GM10248 (cell line): ENCODE results near the gene HTRA3.

ENCODE experiments used
- CTCF ChIA-PET: fragments of 300-600 bp; sonication (Branson Sonifier 250); formaldehyde crosslinking; extraction: SDS; loops from one replicate; lab custom pipeline; 2021; ENCODE audit warnings: antibody characterized with exemption; lab: Yijun Ruan, JAX
- POLR2A ChIA-PET: fragments of 350-650 bp; sonication (Branson Sonifier 250); formaldehyde crosslinking; extraction: SDS; loops from one replicate; lab custom pipeline; 2020; ENCODE audit warnings: antibody characterized with exemption; lab: Yijun Ruan, JAX
- DNase-seq: peaks from one replicate; pipeline ENCODE4 v3.0.0; 2012; ENCODE audit errors: extremely low spot score
- CTCF ChIP-seq: IDR thresholded peaks from 2 replicates; pipeline ENCODE4 v1.5.1; 2012; ENCODE audit warnings: mild to moderate bottlenecking, low read depth; ENCODE audit errors: extremely low read depth, missing control alignments, control extremely low read depth

Gene HTRA3

DNA sequence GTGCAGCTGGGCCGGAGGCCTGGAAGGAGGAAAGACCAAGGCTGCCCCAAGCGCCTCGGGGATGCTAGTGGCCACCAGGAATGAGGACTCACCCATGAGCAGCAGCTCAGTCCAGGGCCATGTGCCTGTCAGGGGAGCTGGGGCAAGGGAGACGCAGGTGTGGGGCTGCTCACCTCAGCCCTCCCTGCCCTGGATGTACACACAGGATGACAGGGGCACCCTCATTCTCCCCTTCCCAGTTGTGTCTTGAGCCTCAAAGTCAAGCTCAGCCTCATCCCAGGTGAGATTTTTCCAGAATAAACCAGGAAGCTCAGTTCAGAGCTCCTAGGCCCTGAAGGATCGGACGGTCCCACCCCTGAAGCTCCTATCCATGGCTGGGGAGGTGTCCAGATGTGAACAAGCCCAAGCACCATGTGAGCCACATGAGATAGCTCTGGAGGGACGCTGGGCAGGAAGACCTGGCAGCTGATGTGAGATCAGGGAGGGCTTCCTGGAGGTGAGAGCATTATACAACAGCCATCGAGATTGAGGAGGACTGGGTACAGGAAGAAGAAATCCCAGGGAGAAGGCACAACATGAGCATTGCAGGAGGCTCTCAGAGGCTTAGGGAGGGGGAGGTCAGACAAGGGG is 23.0 kb downstream of the HTRA3 start:
- ChIA-PET POLR2A (no interaction called here), CTCF (interaction anchor here (1.1 to 1.6 kb wide), 5 partner anchors 8 to 626 kb away, joined by 3 to 4 read pairs (median 3); no protein-coding TSS in a partner anchor)
- no peak for TF ChIP-seq CTCF
- DNase-seq, result no peak

DNA sequence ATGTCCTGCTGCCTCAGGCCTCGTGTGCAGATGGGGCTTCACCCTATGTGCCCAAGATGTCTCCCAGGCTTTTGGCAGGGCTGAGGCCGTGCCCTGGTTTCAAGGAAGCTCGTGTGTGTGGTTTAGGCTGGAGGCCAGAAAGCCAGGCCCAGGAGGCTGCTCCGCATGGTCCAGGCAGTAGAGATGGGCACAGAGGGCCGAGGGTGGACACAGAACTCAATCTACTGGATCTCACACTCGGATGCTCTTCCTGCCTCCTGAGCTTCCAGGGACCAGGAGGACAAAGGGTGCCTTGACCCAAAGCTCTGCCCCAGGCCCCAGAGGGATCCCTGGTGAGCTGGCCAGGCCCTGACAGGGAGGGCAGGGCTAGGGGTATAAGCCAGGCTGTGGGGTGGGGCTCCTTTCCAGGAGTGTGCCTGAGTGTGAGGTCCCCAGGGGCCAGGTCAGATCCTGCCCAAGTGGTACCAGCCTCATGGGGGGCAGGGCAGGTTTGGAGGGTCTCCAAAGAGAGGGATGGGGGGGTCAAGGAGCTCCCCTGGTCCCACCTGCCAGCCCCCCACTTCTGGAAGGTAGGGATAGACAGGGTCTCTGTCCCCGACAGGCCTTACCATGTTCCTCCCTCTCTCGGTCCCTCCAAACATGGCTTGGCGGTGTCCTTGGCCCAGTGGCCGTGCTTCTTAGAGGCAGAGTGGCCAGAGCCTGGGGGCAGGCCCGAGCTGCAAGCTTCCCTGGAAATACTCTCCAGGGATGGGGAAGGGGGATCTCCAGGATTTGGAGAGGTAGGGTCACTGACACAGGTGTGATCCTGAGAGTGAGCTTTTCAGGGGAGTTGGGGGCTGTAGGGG is 23.8 kb downstream of the HTRA3 start:
- no peak for TF ChIP-seq CTCF
- ChIA-PET CTCF (interaction anchor here (1.1 to 1.6 kb wide), 5 partner anchors 8 to 625 kb away, joined by 3 to 4 read pairs (median 3); no protein-coding TSS in a partner anchor), POLR2A (no interaction called here)
- DNase-seq, result no peak

DNA sequence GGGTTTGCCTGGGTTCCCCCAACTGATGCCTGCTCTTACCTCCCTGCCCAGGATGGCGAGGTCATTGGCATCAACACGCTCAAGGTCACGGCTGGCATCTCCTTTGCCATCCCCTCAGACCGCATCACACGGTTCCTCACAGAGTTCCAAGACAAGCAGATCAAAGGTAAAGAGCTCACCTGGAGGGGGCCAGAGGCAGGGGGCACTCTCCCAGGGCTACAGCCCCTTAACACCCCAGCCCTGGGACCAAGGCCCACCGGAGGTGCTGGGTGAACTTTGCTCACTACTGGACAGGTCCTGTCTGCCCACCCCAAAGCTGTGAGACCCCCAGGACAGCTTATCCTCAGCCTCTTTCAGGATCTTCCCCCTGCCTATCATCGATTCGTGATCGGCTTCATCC is 24.5 kb downstream of the HTRA3 start:
- ChIA-PET CTCF (interaction anchor here (1.3 kb wide), 1 partner anchor 18 kb away, joined by 3 read pairs; no protein-coding TSS in a partner anchor), POLR2A (no interaction called here)
- TF ChIP-seq CTCF, result no peak
- DNase-seq, result no peak

GRCh38 chr4:8294775-8295174 is 25.2 kb downstream of the HTRA3 start:
- TF ChIP-seq CTCF, result no peak
- POLR2A ChIA-PET, result no interaction called here
- DNase-seq, result no peak
- CTCF ChIA-PET, result no interaction called here

- CTCF ChIA-PET, result no interaction called here
- POLR2A ChIA-PET, result no interaction called here
- DNase-seq, result no peak
- TF ChIP-seq CTCF, result no peak
Observed at GRCh38 chr4:8295471-8295870, 25.9 kb downstream of the HTRA3 start.

DNA sequence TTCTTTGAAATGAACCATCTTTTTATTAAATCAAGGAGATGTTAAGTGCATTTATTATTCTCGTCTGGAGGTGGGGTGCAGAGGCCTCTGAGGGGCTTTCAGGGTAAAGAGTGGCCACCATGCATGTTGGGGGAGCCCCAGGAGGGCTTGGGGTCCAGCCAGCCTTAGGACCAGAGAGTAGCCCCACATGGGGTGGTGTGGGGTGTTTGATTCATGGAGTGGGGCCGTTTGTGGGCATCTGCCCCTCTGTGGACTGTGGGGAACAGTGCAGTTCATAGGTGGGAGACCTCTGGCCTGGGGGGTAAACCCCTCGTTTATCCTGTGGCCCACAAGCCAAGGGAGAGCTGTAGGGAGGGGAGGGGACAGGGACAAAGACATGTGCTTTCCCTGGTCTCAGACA is 26.9 kb downstream of the HTRA3 start:
- POLR2A ChIA-PET, result no interaction called here
- CTCF ChIA-PET, result no interaction called here
- no peak for TF ChIP-seq CTCF
- DNase-seq, result no peak
